H1 (cell line): Measurements from ENCODE around the gene RNPS1. TPM values are rescaled to one million over a fixed set of nuclear protein-coding genes. Genes with fewer than 3 reads are reported as not detected.

Source experiments
- CTCF ChIA-PET: fragments of 300-600 bp; sonication (Branson Sonifier 250); formaldehyde crosslinking; loops from one replicate; lab custom pipeline; 2021; ENCODE audit not compliant: partially characterized antibody; lab: Charles Lee
- POLR2A ChIA-PET: fragments of 300-600 bp; sonication (Branson Sonifier 250); formaldehyde crosslinking; loops from one replicate; lab custom pipeline; 2021; ENCODE audit warnings: inconsistent platforms; ENCODE audit not compliant: partially characterized antibody; lab: Charles Lee
- DNase-seq, 2 experiments: peaks; one replicate each; pipeline versions ENCODE4 v3.0.0 to v3.0.0-alpha.2; 2010 to 2022; ENCODE audit warnings: low spot score in 2 of 2, low read depth in 1 of 2, mixed read lengths in 1 of 2
- FAIRE-seq: peaks from 2 replicates; lab custom pipeline; 2011; peaks lifted over from hg19 to GRCh38; lab: Jason Lieb, UNC
- H2AFZ ChIP-seq: 2 replicates; pipeline ENCODE4 v1.8.1; 2012; ENCODE audit warnings: low read length, inconsistent platforms
- H2AK5ac ChIP-seq: 2 replicates; pipeline ENCODE4 v1.6.1; 2013; ENCODE audit warnings: low read depth, low read length
- H2BK120ac ChIP-seq: replicated peaks from 2 replicates; pipeline ENCODE3; 2013; ENCODE audit warnings: low read depth, low read length, inconsistent platforms
- H2BK12ac ChIP-seq: 2 replicates; pipeline ENCODE4 v1.6.1; 2013; ENCODE audit warnings: low read depth, low read length
- H2BK15ac ChIP-seq: 2 replicates; pipeline ENCODE4 v1.6.1; 2013; ENCODE audit warnings: low read length
- H2BK20ac ChIP-seq: 2 replicates; pipeline ENCODE4 v1.6.1; 2013; ENCODE audit warnings: low read length
- H2BK5ac ChIP-seq: 2 replicates; pipeline ENCODE4 v1.6.1; 2013; ENCODE audit warnings: low read depth, low read length
- H3K14ac ChIP-seq: 2 replicates; pipeline ENCODE4 v1.6.1; 2013; ENCODE audit warnings: inconsistent platforms; ENCODE audit not compliant: insufficient read length
- H3K18ac ChIP-seq: 2 replicates; pipeline ENCODE4 v1.6.1; 2013; ENCODE audit warnings: low read length; ENCODE audit errors: extremely low read depth
- H3K23ac ChIP-seq: 2 replicates; pipeline ENCODE4 v1.6.1; 2013; ENCODE audit warnings: inconsistent platforms; ENCODE audit not compliant: insufficient read length
- H3K23me2 ChIP-seq: 2 replicates; pipeline ENCODE4 v1.6.1; 2013; ENCODE audit warnings: low read depth, low read length
- H3K27ac ChIP-seq: 2 replicates; pipeline ENCODE4 v1.6.1; 2011; ENCODE audit warnings: low read depth, low read length, inconsistent platforms
- H3K27me3 ChIP-seq, 4 experiments: replicated peaks in 1 of 4; 1 replicate in 1 of 4; 2 replicates in 3 of 4; pipeline versions ENCODE4 v1.6.1 to v1.8.1; 2011 to 2013; ENCODE audit warnings: low read length in 3 of 4, mild to moderate bottlenecking in 3 of 4, inconsistent platforms in 2 of 4, mixed read lengths in 2 of 4, moderate library complexity in 1 of 4; ENCODE audit not compliant: control insufficient read depth in 3 of 4, insufficient read depth in 3 of 4; ENCODE audit errors: extremely low read depth in 1 of 4
- H3K36me3 ChIP-seq, 4 experiments: 2 replicates each; pipeline versions ENCODE4 v1.6.1 to v1.8.1; 2011 to 2013; ENCODE audit warnings: mild to moderate bottlenecking in 4 of 4, low read length in 3 of 4, moderate library complexity in 2 of 4, control low read depth in 1 of 4, inconsistent platforms in 1 of 4; ENCODE audit not compliant: insufficient read depth in 4 of 4, control insufficient read depth in 2 of 4
- H3K4ac ChIP-seq: replicated peaks from 2 replicates; pipeline ENCODE3; 2013; ENCODE audit warnings: low read length, low read depth, mixed read lengths, inconsistent platforms; ENCODE audit not compliant: insufficient read length
- H3K4me1 ChIP-seq, 4 experiments: replicated peaks in 1 of 4; 1 replicate in 1 of 4; 2 replicates in 3 of 4; pipeline versions ENCODE4 v1.6.1 to v1.8.1; 2011 to 2013; ENCODE audit warnings: low read length in 3 of 4, inconsistent platforms in 2 of 4, mixed read lengths in 1 of 4; ENCODE audit not compliant: insufficient read depth in 4 of 4, control insufficient read depth in 3 of 4
- H3K4me2 ChIP-seq, 2 experiments: 2 replicates each; pipeline versions ENCODE4 v1.6.1 to v1.8.1; 2011 to 2013; ENCODE audit warnings: low read depth in 2 of 2, low read length in 2 of 2, control low read depth in 1 of 2, inconsistent platforms in 1 of 2, mild to moderate bottlenecking in 1 of 2; ENCODE audit not compliant: insufficient read depth in 1 of 2
- H3K4me3 ChIP-seq, 4 experiments: fragments of 200-600, 300-600 bp in 1 of 4; sonication (generic), shearing (Covaris generic), sonication (Bioruptor Twin) in 1 of 4; 2 replicates each; pipeline versions ENCODE4 v1.5.1 to v1.8.1; 2011 to 2016; ENCODE audit warnings: low read length in 4 of 4, low read depth in 3 of 4, control low read depth in 2 of 4, inconsistent platforms in 2 of 4, mild to moderate bottlenecking in 2 of 4, mixed read lengths in 1 of 4, moderate library complexity in 1 of 4; ENCODE audit not compliant: insufficient read depth in 2 of 4; ENCODE audit errors: extremely low read depth in 1 of 4
- H3K56ac ChIP-seq: replicated peaks from 2 replicates; pipeline ENCODE3; 2013; ENCODE audit warnings: low read depth, mild to moderate bottlenecking, mixed read lengths, low read length, inconsistent platforms; ENCODE audit not compliant: insufficient read length
- H3K79me1 ChIP-seq: 2 replicates; pipeline ENCODE4 v1.6.1; 2013; ENCODE audit warnings: low read depth, low read length, control low read depth
- H3K79me2 ChIP-seq, 2 experiments: 2 replicates each; pipeline versions ENCODE4 v1.6.1 to v1.8.1; 2012 to 2013; ENCODE audit warnings: low read length in 2 of 2, mild to moderate bottlenecking in 2 of 2, inconsistent platforms in 1 of 2; ENCODE audit not compliant: insufficient read depth in 2 of 2, control insufficient read depth in 1 of 2
- H3K9ac ChIP-seq, 4 experiments: replicated peaks in 1 of 4; 1 replicate in 1 of 4; 2 replicates in 3 of 4; pipeline versions ENCODE4 v1.6.1 to v1.8.1; 2011 to 2013; ENCODE audit warnings: low read depth in 3 of 4, low read length in 3 of 4, control low read depth in 2 of 4, mild to moderate bottlenecking in 2 of 4, moderate library complexity in 2 of 4, inconsistent platforms in 1 of 4; ENCODE audit errors: extremely low read depth in 1 of 4
- H3K9me3 ChIP-seq, 2 experiments: 2 replicates each; pipeline versions ENCODE4 v1.6.1 to v1.8.1; 2012 to 2013; ENCODE audit warnings: mild to moderate bottlenecking in 2 of 2, moderate library complexity in 2 of 2, control low read depth in 1 of 2, inconsistent platforms in 1 of 2, low read depth in 1 of 2, low read length in 1 of 2, mixed read lengths in 1 of 2; ENCODE audit not compliant: insufficient read depth in 2 of 2
- H4K20me1 ChIP-seq, 2 experiments: replicated peaks in 1 of 2; 2 replicates each; pipeline versions ENCODE3 to v1.8.1; 2011 to 2013; ENCODE audit warnings: inconsistent platforms in 2 of 2, low read length in 2 of 2, mild to moderate bottlenecking in 1 of 2; ENCODE audit not compliant: insufficient read depth in 2 of 2, control insufficient read depth in 1 of 2
- H4K5ac ChIP-seq: 2 replicates; pipeline ENCODE4 v1.6.1; 2013; ENCODE audit warnings: low read length, low read depth, mixed read lengths, inconsistent platforms; ENCODE audit not compliant: insufficient read length
- H4K8ac ChIP-seq: 2 replicates; pipeline ENCODE4 v1.8.0; 2013; ENCODE audit warnings: mild to moderate bottlenecking, moderate library complexity, low read length, inconsistent platforms; ENCODE audit not compliant: insufficient read depth; ENCODE audit errors: extremely low read depth
- H4K91ac ChIP-seq: replicated peaks from 2 replicates; pipeline ENCODE3; 2013; ENCODE audit warnings: low read length, mixed read lengths, inconsistent platforms; ENCODE audit not compliant: insufficient read length
- ASH2L ChIP-seq: fragments of 200-600, 300-600 bp; sonication (generic); IDR thresholded peaks from one replicate; pipeline ENCODE4 v1.7.1; 2017; ENCODE audit warnings: low read length
- CBX8 ChIP-seq: fragments of 300-800, 300-1000 bp; sonication (generic); IDR thresholded peaks from 2 replicates; pipeline ENCODE4 v1.7.1; 2016; ENCODE audit warnings: low read depth, low read length, borderline replicate concordance
- HDAC2 ChIP-seq, 2 experiments: fragments of 300-600 bp in 1 of 2; sonication (generic) in 1 of 2; IDR thresholded peaks; 2 replicates each; pipeline ENCODE4 v1.6.1; 2011 to 2012; ENCODE audit warnings: low read depth in 2 of 2, low read length in 2 of 2, mild to moderate bottlenecking in 2 of 2, moderate library complexity in 2 of 2, borderline replicate concordance in 1 of 2, inconsistent platforms in 1 of 2
- JUND ChIP-seq: IDR thresholded peaks from 2 replicates; pipeline ENCODE4 v1.6.1; 2011; ENCODE audit warnings: mild to moderate bottlenecking, improper control_type of control experiment, low read length
- KDM1A ChIP-seq: fragments of 200-600, 300-600 bp; sonication (generic); IDR thresholded peaks from 2 replicates; pipeline ENCODE4 v1.7.1; 2016; ENCODE audit warnings: mild to moderate bottlenecking, low read length, borderline replicate concordance
- POU5F1 ChIP-seq: IDR thresholded peaks from 2 replicates; pipeline ENCODE4 v1.6.1; 2011; ENCODE audit warnings: low read depth, mild to moderate bottlenecking, low read length, moderate library complexity
- RNF2 ChIP-seq: fragments of 200-900, 300-1000 bp; sonication (generic); IDR thresholded peaks from 2 replicates; pipeline ENCODE4 v1.7.1; 2016; ENCODE audit warnings: borderline replicate concordance, low read depth, mild to moderate bottlenecking, antibody characterized with exemption, low read length; ENCODE audit not compliant: poor library complexity, severe bottlenecking; ENCODE audit errors: missing control alignments
- SIN3A ChIP-seq, 2 experiments: IDR thresholded peaks in 1 of 2; conservative IDR thresholded peaks in 1 of 2; 2 replicates each; pipeline ENCODE4 v1.6.1; 2011 to 2012; ENCODE audit warnings: low read length in 2 of 2, improper control_type of control experiment in 1 of 2, low read depth in 1 of 2, mild to moderate bottlenecking in 1 of 2
- SP4 ChIP-seq: IDR thresholded peaks from 2 replicates; pipeline ENCODE4 v1.6.1; 2012; ENCODE audit warnings: low read length, inconsistent platforms
- SUZ12 ChIP-seq: fragments of 200-600 bp; sonication (generic); IDR thresholded peaks from 2 replicates; pipeline ENCODE4 v1.6.1; 2012; ENCODE audit warnings: mild to moderate bottlenecking, inconsistent platforms, low read length, moderate library complexity, mixed read lengths
- ZNF274 ChIP-seq: IDR thresholded peaks from 2 replicates; pipeline ENCODE4 v1.7.0; 2012; ENCODE audit warnings: low read length, borderline replicate concordance; ENCODE audit errors: extremely low read depth
- WGBS, 2 experiments: shearing (Covaris generic) in 1 of 2; methylation state at CpG; one replicate each; pipeline versions ENCODE4 v1.1.6 to v1.1.7; 2013 to 2015; ENCODE audit warnings: low lambda C conversion rate in 2 of 2, mixed read lengths in 2 of 2, inconsistent platforms in 1 of 2, low coverage in 1 of 2, missing lambda C conversion rate in 1 of 2; ENCODE audit not compliant: insufficient replicate concordance in 2 of 2, insufficient coverage in 1 of 2, insufficient read length in 1 of 2; ENCODE audit errors: extremely low coverage in 1 of 2, missing lambda C conversion rate in 1 of 2; 5-methylcytosine and 5-hydroxymethylcytosine counted together
- polyA plus RNA-seq, 7 experiments: library from polyadenylated mRNA; depleted of rRNA in 3 of 7; stranded (reverse) in 5 of 7; unstranded in 2 of 7; fragments of >200 nt in 5 of 7; fragments of 200-250 nt in 2 of 7; gene quantifications; 1 replicate in 5 of 7; 2 replicates in 1 of 7; 4 replicates in 1 of 7; pipeline versions ENCODE4 v1.2.1 to v1.2.3, GENCODE V29; 2011 to 2013; ENCODE audit warnings: missing spikeins in 2 of 7, mixed read lengths in 2 of 7
- total RNA-seq: library from RNA; stranded (reverse); fragmentation: NEBNext Ultra II Directional; extraction: Animal tissue kit (Norgen Biotek cat#: 25700); gene quantifications from 2 replicates; pipeline ENCODE4 v1.2.1, GENCODE V29; 2021

The RNPS1 gene
- total and polyA plus RNA-seq, 2 of the 8 experiments (the other 6 are each of a cell fraction or from before 2014, with no cell fraction given): 330 to 350 TPM

- Histone ChIP-seq H4K8ac (no peak overlapping the region), H3K27me3 (no peaks in the 10 kb centered on the region), H4K20me1 (peaks cover 3 to 7% of the 10 kb centered on the region in 2 experiments), H3K9ac (no peak overlapping the region), H3K9me3 (no peaks in the 10 kb centered on the region), H2BK15ac (no peak overlapping the region), H3K14ac (no peak overlapping the region), H3K23ac (no peak overlapping the region), H2AFZ (no peak overlapping the region), H3K4ac (no peak overlapping the region), H2AK5ac (no peak overlapping the region), H2BK5ac (no peak overlapping the region), H2BK12ac (no peak overlapping the region), H2BK120ac (no peak overlapping the region), H3K4me2 (no peak overlapping the region), H3K27ac (no peak overlapping the region; the same call in 1 of the 2 replicates), H3K79me2 (no peaks in the 10 kb centered on the region), H3K23me2 (no peaks in the 10 kb centered on the region), H4K5ac (no peak overlapping the region), H3K36me3 (no peaks in the 10 kb centered on the region), H3K4me3 (no peak overlapping the region), H3K79me1 (no peaks in the 10 kb centered on the region; the same call in 1 of the 2 replicates), H3K4me1 (no peaks in the 10 kb centered on the region; a peak in 1 of 7 replicates), H4K91ac (no peak overlapping the region), H2BK20ac (no peak overlapping the region), H3K18ac (no peak overlapping the region), H3K56ac (no peak overlapping the region)
- WGBS, 2 experiments: 84% methylated on average over 26 of the region's 26 CpGs; no CpG with 5 or more reads in 1 of the 2 experiments
- DNase-seq (no peak), FAIRE-seq (no peak)
- CTCF ChIA-PET: interaction anchor here (0.6 to 1.5 kb wide), 5 partner anchors 16 to 633 kb away, joined by 3 to 5 read pairs (median 3); no protein-coding TSS in a partner anchor
- POLR2A ChIA-PET: interaction anchor here (1.0 to 1.2 kb wide), 3 partner anchors 8 to 110 kb away, joined by 3 read pairs; no protein-coding TSS in a partner anchor
- TF ChIP-seq HDAC2 (IDR thresholded peaks at IDR 0.05; ENCODE audit: borderline replicate concordance in 1 of 2, low read depth in 2 of 2, low read length in 2 of 2) (no peak), ASH2L (no peak), SUZ12 (no peak), RNF2 (no peak), JUND (no peak), POU5F1 (no peak), SIN3A (conservative IDR thresholded peaks at IDR 0.05 in 1 of 2, IDR thresholded peaks at IDR 0.05 in 1 of 2; ENCODE audit: low read depth in 1 of 2, low read length in 2 of 2) (no peak), CBX8 (no peak), ZNF274 (no peak), SP4 (no peak), KDM1A (no peak)
Measured at GRCh38 chr16:2276368-2277195, 8.7 kb upstream of the RNPS1 start.
